Activated CD8-positive, alpha-beta memory T cell treated with anti-CD3 and anti-CD28 coated beads, Interleukin-2, amount 50 U/mL, for 4 hours (primary cell): ENCODE results near the gene ELMO3.
A peak's percentile ranks its signal among the peaks of the same experiment; 100 is the strongest.

Experiments used
- DNase-seq: peaks from one replicate; pipeline ENCODE4 v3.0.0-alpha.2; 2020

ELMO3 gene

GRCh38 chr16:67244387-67245185 is 45.7 kb downstream of the ELMO3 start:
- DNase-seq = peak; percentile 80

GRCh38 chr16:67245186-67245585 is 46.3 kb downstream of the ELMO3 start:
- DNase-seq = no peak

GRCh38 chr16:67245674-67246080 is 46.7 kb downstream of the ELMO3 start:
- DNase-seq = no peak

- peak; percentile 45 for DNase-seq
Measured at GRCh38 chr16:67246081-67246755, 47.3 kb downstream of the ELMO3 start.

GRCh38 chr16:67246756-67247191 is 47.8 kb downstream of the ELMO3 start:
- DNase-seq = peak; percentile 39

- DNase-seq = peak; percentile 95
Measured at GRCh38 chr16:67247192-67248072, 48.5 kb downstream of the ELMO3 start, which contains the start of gene FHOD1. FHOD1 (minus strand) TSS chr16:67247481; CDS start chr16:67247410, 71 bp downstream.

GRCh38 chr16:67248073-67248400 is 49.1 kb downstream of the ELMO3 start:
- no peak for DNase-seq

- DNase-seq = no peak
Measured at GRCh38 chr16:67248401-67249177, 49.7 kb downstream of the ELMO3 start, which contains the start of gene SLC9A5. SLC9A5 (plus strand) TSS chr16:67248979; CDS start chr16:67249015, 36 bp downstream.

- DNase-seq = no peak
Measured at GRCh38 chr16:67249178-67250044, 50.5 kb downstream of the ELMO3 start.

- no peak for DNase-seq
Measured at GRCh38 chr16:67250045-67250327, 51.1 kb downstream of the ELMO3 start.

GRCh38 chr16:67252609-67253497 is 53.9 kb downstream of the ELMO3 start:
- no peak for DNase-seq
